H1 (cell line): ENCODE results near the gene ZFAND3. TPM values are rescaled to one million over a fixed set of nuclear protein-coding genes. Genes with fewer than 3 reads are reported as not detected.

Experiments used
- CTCF ChIA-PET: fragments of 300-600 bp; sonication (Branson Sonifier 250); formaldehyde crosslinking; loops from one replicate; lab custom pipeline; 2021; ENCODE audit not compliant: partially characterized antibody; lab: Charles Lee
- POLR2A ChIA-PET: fragments of 300-600 bp; sonication (Branson Sonifier 250); formaldehyde crosslinking; loops from one replicate; lab custom pipeline; 2021; ENCODE audit warnings: inconsistent platforms; ENCODE audit not compliant: partially characterized antibody; lab: Charles Lee
- DNase-seq, 2 experiments: peaks; one replicate each; pipeline versions ENCODE4 v3.0.0 to v3.0.0-alpha.2; 2010 to 2022; ENCODE audit warnings: low spot score in 2 of 2, low read depth in 1 of 2, mixed read lengths in 1 of 2
- FAIRE-seq: peaks from 2 replicates; lab custom pipeline; 2011; peaks lifted over from hg19 to GRCh38; lab: Jason Lieb, UNC
- H2AFZ ChIP-seq: 2 replicates; pipeline ENCODE4 v1.8.1; 2012; ENCODE audit warnings: low read length, inconsistent platforms
- H2AK5ac ChIP-seq: 2 replicates; pipeline ENCODE4 v1.6.1; 2013; ENCODE audit warnings: low read depth, low read length
- H2BK120ac ChIP-seq: replicated peaks from 2 replicates; pipeline ENCODE3; 2013; ENCODE audit warnings: low read depth, low read length, inconsistent platforms
- H2BK12ac ChIP-seq: 2 replicates; pipeline ENCODE4 v1.6.1; 2013; ENCODE audit warnings: low read depth, low read length
- H2BK15ac ChIP-seq: 2 replicates; pipeline ENCODE4 v1.6.1; 2013; ENCODE audit warnings: low read length
- H2BK20ac ChIP-seq: 2 replicates; pipeline ENCODE4 v1.6.1; 2013; ENCODE audit warnings: low read length
- H2BK5ac ChIP-seq: 2 replicates; pipeline ENCODE4 v1.6.1; 2013; ENCODE audit warnings: low read depth, low read length
- H3K14ac ChIP-seq: 2 replicates; pipeline ENCODE4 v1.6.1; 2013; ENCODE audit warnings: inconsistent platforms; ENCODE audit not compliant: insufficient read length
- H3K18ac ChIP-seq: 2 replicates; pipeline ENCODE4 v1.6.1; 2013; ENCODE audit warnings: low read length; ENCODE audit errors: extremely low read depth
- H3K23ac ChIP-seq: 2 replicates; pipeline ENCODE4 v1.6.1; 2013; ENCODE audit warnings: inconsistent platforms; ENCODE audit not compliant: insufficient read length
- H3K23me2 ChIP-seq: 2 replicates; pipeline ENCODE4 v1.6.1; 2013; ENCODE audit warnings: low read depth, low read length
- H3K27ac ChIP-seq: 2 replicates; pipeline ENCODE4 v1.6.1; 2011; ENCODE audit warnings: low read depth, low read length, inconsistent platforms
- H3K27me3 ChIP-seq, 4 experiments: replicated peaks in 1 of 4; 1 replicate in 1 of 4; 2 replicates in 3 of 4; pipeline versions ENCODE4 v1.6.1 to v1.8.1; 2011 to 2013; ENCODE audit warnings: low read length in 3 of 4, mild to moderate bottlenecking in 3 of 4, inconsistent platforms in 2 of 4, mixed read lengths in 2 of 4, moderate library complexity in 1 of 4; ENCODE audit not compliant: control insufficient read depth in 3 of 4, insufficient read depth in 3 of 4; ENCODE audit errors: extremely low read depth in 1 of 4
- H3K36me3 ChIP-seq, 4 experiments: 2 replicates each; pipeline versions ENCODE4 v1.6.1 to v1.8.1; 2011 to 2013; ENCODE audit warnings: mild to moderate bottlenecking in 4 of 4, low read length in 3 of 4, moderate library complexity in 2 of 4, control low read depth in 1 of 4, inconsistent platforms in 1 of 4; ENCODE audit not compliant: insufficient read depth in 4 of 4, control insufficient read depth in 2 of 4
- H3K4ac ChIP-seq: replicated peaks from 2 replicates; pipeline ENCODE3; 2013; ENCODE audit warnings: low read length, low read depth, mixed read lengths, inconsistent platforms; ENCODE audit not compliant: insufficient read length
- H3K4me1 ChIP-seq, 4 experiments: replicated peaks in 1 of 4; 1 replicate in 1 of 4; 2 replicates in 3 of 4; pipeline versions ENCODE4 v1.6.1 to v1.8.1; 2011 to 2013; ENCODE audit warnings: low read length in 3 of 4, inconsistent platforms in 2 of 4, mixed read lengths in 1 of 4; ENCODE audit not compliant: insufficient read depth in 4 of 4, control insufficient read depth in 3 of 4
- H3K4me2 ChIP-seq, 2 experiments: 2 replicates each; pipeline versions ENCODE4 v1.6.1 to v1.8.1; 2011 to 2013; ENCODE audit warnings: low read depth in 2 of 2, low read length in 2 of 2, control low read depth in 1 of 2, inconsistent platforms in 1 of 2, mild to moderate bottlenecking in 1 of 2; ENCODE audit not compliant: insufficient read depth in 1 of 2
- H3K4me3 ChIP-seq, 4 experiments: fragments of 200-600, 300-600 bp in 1 of 4; sonication (generic), shearing (Covaris generic), sonication (Bioruptor Twin) in 1 of 4; 2 replicates each; pipeline versions ENCODE4 v1.5.1 to v1.8.1; 2011 to 2016; ENCODE audit warnings: low read length in 4 of 4, low read depth in 3 of 4, control low read depth in 2 of 4, inconsistent platforms in 2 of 4, mild to moderate bottlenecking in 2 of 4, mixed read lengths in 1 of 4, moderate library complexity in 1 of 4; ENCODE audit not compliant: insufficient read depth in 2 of 4; ENCODE audit errors: extremely low read depth in 1 of 4
- H3K56ac ChIP-seq: replicated peaks from 2 replicates; pipeline ENCODE3; 2013; ENCODE audit warnings: low read depth, mild to moderate bottlenecking, mixed read lengths, low read length, inconsistent platforms; ENCODE audit not compliant: insufficient read length
- H3K79me1 ChIP-seq: 2 replicates; pipeline ENCODE4 v1.6.1; 2013; ENCODE audit warnings: low read depth, low read length, control low read depth
- H3K79me2 ChIP-seq, 2 experiments: 2 replicates each; pipeline versions ENCODE4 v1.6.1 to v1.8.1; 2012 to 2013; ENCODE audit warnings: low read length in 2 of 2, mild to moderate bottlenecking in 2 of 2, inconsistent platforms in 1 of 2; ENCODE audit not compliant: insufficient read depth in 2 of 2, control insufficient read depth in 1 of 2
- H3K9ac ChIP-seq, 4 experiments: replicated peaks in 1 of 4; 1 replicate in 1 of 4; 2 replicates in 3 of 4; pipeline versions ENCODE4 v1.6.1 to v1.8.1; 2011 to 2013; ENCODE audit warnings: low read depth in 3 of 4, low read length in 3 of 4, control low read depth in 2 of 4, mild to moderate bottlenecking in 2 of 4, moderate library complexity in 2 of 4, inconsistent platforms in 1 of 4; ENCODE audit errors: extremely low read depth in 1 of 4
- H3K9me3 ChIP-seq, 2 experiments: 2 replicates each; pipeline versions ENCODE4 v1.6.1 to v1.8.1; 2012 to 2013; ENCODE audit warnings: mild to moderate bottlenecking in 2 of 2, moderate library complexity in 2 of 2, control low read depth in 1 of 2, inconsistent platforms in 1 of 2, low read depth in 1 of 2, low read length in 1 of 2, mixed read lengths in 1 of 2; ENCODE audit not compliant: insufficient read depth in 2 of 2
- H4K20me1 ChIP-seq, 2 experiments: replicated peaks in 1 of 2; 2 replicates each; pipeline versions ENCODE3 to v1.8.1; 2011 to 2013; ENCODE audit warnings: inconsistent platforms in 2 of 2, low read length in 2 of 2, mild to moderate bottlenecking in 1 of 2; ENCODE audit not compliant: insufficient read depth in 2 of 2, control insufficient read depth in 1 of 2
- H4K5ac ChIP-seq: 2 replicates; pipeline ENCODE4 v1.6.1; 2013; ENCODE audit warnings: low read length, low read depth, mixed read lengths, inconsistent platforms; ENCODE audit not compliant: insufficient read length
- H4K8ac ChIP-seq: 2 replicates; pipeline ENCODE4 v1.8.0; 2013; ENCODE audit warnings: mild to moderate bottlenecking, moderate library complexity, low read length, inconsistent platforms; ENCODE audit not compliant: insufficient read depth; ENCODE audit errors: extremely low read depth
- H4K91ac ChIP-seq: replicated peaks from 2 replicates; pipeline ENCODE3; 2013; ENCODE audit warnings: low read length, mixed read lengths, inconsistent platforms; ENCODE audit not compliant: insufficient read length
- CBX5 ChIP-seq: fragments of 300-800, 300-1000 bp; sonication (generic); IDR thresholded peaks from 2 replicates; pipeline ENCODE4 v1.7.1; 2016; ENCODE audit warnings: antibody characterized with exemption, low read length, low read depth
- RNF2 ChIP-seq: fragments of 200-900, 300-1000 bp; sonication (generic); IDR thresholded peaks from 2 replicates; pipeline ENCODE4 v1.7.1; 2016; ENCODE audit warnings: borderline replicate concordance, low read depth, mild to moderate bottlenecking, antibody characterized with exemption, low read length; ENCODE audit not compliant: poor library complexity, severe bottlenecking; ENCODE audit errors: missing control alignments
- SRF ChIP-seq: IDR thresholded peaks from 2 replicates; pipeline ENCODE4 v1.6.1; 2011; ENCODE audit warnings: mild to moderate bottlenecking, low read depth, low read length, moderate library complexity
- TAF7 ChIP-seq: optimal IDR thresholded peaks from 2 replicates; pipeline ENCODE3; 2011; ENCODE audit warnings: low read depth, mild to moderate bottlenecking, inconsistent platforms, low read length, moderate library complexity, borderline replicate concordance
- WGBS, 2 experiments: shearing (Covaris generic) in 1 of 2; methylation state at CpG; one replicate each; pipeline versions ENCODE4 v1.1.6 to v1.1.7; 2013 to 2015; ENCODE audit warnings: low lambda C conversion rate in 2 of 2, mixed read lengths in 2 of 2, inconsistent platforms in 1 of 2, low coverage in 1 of 2, missing lambda C conversion rate in 1 of 2; ENCODE audit not compliant: insufficient replicate concordance in 2 of 2, insufficient coverage in 1 of 2, insufficient read length in 1 of 2; ENCODE audit errors: extremely low coverage in 1 of 2, missing lambda C conversion rate in 1 of 2; 5-methylcytosine and 5-hydroxymethylcytosine counted together
- polyA plus RNA-seq, 7 experiments: library from polyadenylated mRNA; depleted of rRNA in 3 of 7; stranded (reverse) in 5 of 7; unstranded in 2 of 7; fragments of >200 nt in 5 of 7; fragments of 200-250 nt in 2 of 7; gene quantifications; 1 replicate in 5 of 7; 2 replicates in 1 of 7; 4 replicates in 1 of 7; pipeline versions ENCODE4 v1.2.1 to v1.2.3, GENCODE V29; 2011 to 2013; ENCODE audit warnings: missing spikeins in 2 of 7, mixed read lengths in 2 of 7
- total RNA-seq: library from RNA; stranded (reverse); fragmentation: NEBNext Ultra II Directional; extraction: Animal tissue kit (Norgen Biotek cat#: 25700); gene quantifications from 2 replicates; pipeline ENCODE4 v1.2.1, GENCODE V29; 2021

Gene ZFAND3
- total and polyA plus RNA-seq, 2 of the 8 experiments (the other 6 are each of a cell fraction or from before 2014, with no cell fraction given) = 13.0 to 51.3 TPM

DNA sequence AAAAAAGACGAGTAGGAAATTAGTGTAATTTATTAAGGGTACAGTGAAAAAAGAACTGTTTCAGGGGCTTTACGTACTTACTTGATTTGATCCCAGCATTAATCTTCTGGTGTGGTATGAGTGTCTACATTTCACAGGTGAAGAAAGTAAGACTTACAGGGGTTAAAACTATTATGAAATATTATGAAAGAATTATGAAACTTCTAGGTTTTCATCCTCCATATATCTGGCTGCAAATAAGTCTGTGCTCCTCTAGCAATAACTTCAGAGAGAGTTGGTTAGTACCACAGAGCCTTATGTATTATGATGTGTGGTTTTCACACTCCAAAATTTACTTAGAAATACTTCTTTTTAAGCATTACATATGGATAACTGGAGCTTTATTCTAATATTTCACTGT is 41.9 kb downstream of the ZFAND3 start:
- TF ChIP-seq RNF2 (no peak), SRF (no peak), CBX5 (no peak), TAF7 (no peak)
- Histone ChIP-seq H2AK5ac (no peak overlapping the region), H3K9me3 (no peaks in the 10 kb centered on the region), H3K79me1 (peaks cover 7% of the 10 kb centered on the region), H3K27me3 (no peaks in the 10 kb centered on the region), H2BK15ac (no peak overlapping the region), H3K4me1 (no peaks in the 10 kb centered on the region), H2BK120ac (no peak overlapping the region), H2AFZ (no peak overlapping the region), H2BK12ac (no peak overlapping the region), H3K14ac (no peak overlapping the region), H4K5ac (no peak overlapping the region), H3K4me2 (no peak overlapping the region), H2BK5ac (no peak overlapping the region), H4K8ac (no peak overlapping the region), H3K4ac (no peak overlapping the region), H3K23me2 (no peaks in the 10 kb centered on the region), H4K20me1 (peaks cover 12 to 19% of the 10 kb centered on the region in 2 experiments), H3K36me3 (no peaks in the 10 kb centered on the region; a peak in 1 of 8 replicates), H4K91ac (no peak overlapping the region), H3K79me2 (peaks cover 3 to 85% of the 10 kb centered on the region in 2 experiments; a peak in 3 of 4 replicates), H3K23ac (no peak overlapping the region), H3K9ac (no peak overlapping the region), H3K56ac (no peak overlapping the region), H3K18ac (no peak overlapping the region), H3K27ac (no peak overlapping the region), H3K4me3 (no peak overlapping the region), H2BK20ac (no peak overlapping the region)
- FAIRE-seq (no peak), DNase-seq (no peak)
- CTCF ChIA-PET = interaction anchor here (0.6 to 2.4 kb wide), 5 partner anchors 8 to 157 kb away, joined by 3 to 5 read pairs (median 3); no protein-coding TSS in a partner anchor
- POLR2A ChIA-PET = interaction anchor here (0.7 kb wide), 1 partner anchor 211 kb away, joined by 3 read pairs; no protein-coding TSS in a partner anchor
- 82% methylated on average over 2 of the region's 2 CpGs; no CpG with 5 or more reads in 1 of the 2 experiments for WGBS, 2 experiments
